ENCODE measurements around the gene FADS3. TPM values are rescaled to one million over a fixed set of nuclear protein-coding genes. Genes with fewer than 3 reads are reported as not detected.

Gene FADS3
- total RNA-seq, 1 experiment from 2014 or later = 67.9 TPM

DNA sequence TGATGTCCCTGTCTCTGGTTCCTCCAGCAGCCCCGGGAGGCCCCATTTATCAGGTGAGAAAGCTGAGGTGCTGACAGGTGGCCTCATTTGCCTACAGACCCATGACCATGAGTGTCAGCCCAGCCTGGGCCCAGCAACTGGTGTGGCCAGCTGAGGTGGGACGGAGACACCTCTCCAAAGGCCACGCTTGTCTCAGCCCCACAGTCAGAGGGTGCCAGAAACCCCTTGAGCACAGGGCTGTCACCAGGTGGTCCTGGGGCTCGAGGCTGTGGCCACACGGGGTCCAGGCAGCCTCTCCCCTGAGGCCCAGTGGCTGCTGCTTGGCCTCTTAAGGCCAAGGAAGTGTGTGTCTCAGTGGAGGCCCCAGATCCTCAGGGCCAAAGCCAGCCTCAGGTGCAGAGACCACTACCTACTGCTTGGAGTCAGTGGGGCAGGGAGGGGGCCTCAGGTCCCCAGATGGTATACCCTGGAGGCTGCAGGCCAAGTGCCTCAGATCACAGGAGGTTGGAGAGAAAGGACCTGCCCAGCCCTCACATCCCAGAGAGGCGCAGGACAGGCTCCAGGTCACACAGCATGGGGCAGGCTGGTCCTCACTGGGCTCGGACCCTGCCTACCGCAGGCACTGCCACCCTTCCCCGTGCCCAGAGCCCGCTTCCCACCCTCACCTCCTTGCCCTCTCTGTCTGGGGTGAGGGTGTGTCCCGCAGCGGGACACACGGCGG, 14.6 kb upstream of the FADS3 start:
- no peaks in the 10 kb centered on the region for H4K20me1 ChIP-seq (ENCODE audit: low read length)
- ChIA-PET POLR2A (ENCODE audit: unreplicated experiment) (no interaction called here), CTCF (no interaction called here)
- no peak overlapping the region for H3K4me3 ChIP-seq (ENCODE audit: low read length)
- BruUV-seq (replicated peaks) = no TSS peak
- H3K9me2 ChIP-seq (replicated peaks; ENCODE audit: low read length) = no peaks in the 10 kb centered on the region
- TF ChIP-seq, protein P1, sequence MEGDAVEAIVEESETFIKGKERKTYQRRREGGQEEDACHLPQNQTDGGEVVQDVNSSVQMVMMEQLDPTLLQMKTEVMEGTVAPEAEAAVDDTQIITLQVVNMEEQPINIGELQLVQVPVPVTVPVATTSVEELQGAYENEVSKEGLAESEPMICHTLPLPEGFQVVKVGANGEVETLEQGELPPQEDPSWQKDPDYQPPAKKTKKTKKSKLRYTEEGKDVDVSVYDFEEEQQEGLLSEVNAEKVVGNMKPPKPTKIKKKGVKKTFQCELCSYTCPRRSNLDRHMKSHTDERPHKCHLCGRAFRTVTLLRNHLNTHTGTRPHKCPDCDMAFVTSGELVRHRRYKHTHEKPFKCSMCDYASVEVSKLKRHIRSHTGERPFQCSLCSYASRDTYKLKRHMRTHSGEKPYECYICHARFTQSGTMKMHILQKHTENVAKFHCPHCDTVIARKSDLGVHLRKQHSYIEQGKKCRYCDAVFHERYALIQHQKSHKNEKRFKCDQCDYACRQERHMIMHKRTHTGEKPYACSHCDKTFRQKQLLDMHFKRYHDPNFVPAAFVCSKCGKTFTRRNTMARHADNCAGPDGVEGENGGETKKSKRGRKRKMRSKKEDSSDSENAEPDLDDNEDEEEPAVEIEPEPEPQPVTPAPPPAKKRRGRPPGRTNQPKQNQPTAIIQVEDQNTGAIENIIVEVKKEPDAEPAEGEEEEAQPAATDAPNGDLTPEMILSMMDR (conservative IDR thresholded peaks at IDR 0.05; ENCODE audit: low read depth, low read length) = no peak
- no peak for TF ChIP-seq EZH2phosphoT487 (IDR thresholded peaks at IDR 0.05; ENCODE audit: borderline replicate concordance, low read length)
- H3K4me1 ChIP-seq (ENCODE audit: insufficient read depth, low read length) = no peaks in the 10 kb centered on the region
- H3K27me3 ChIP-seq (ENCODE audit: low read length) = no peaks in the 10 kb centered on the region
- H3K9ac ChIP-seq (ENCODE audit: low read length) = no peak overlapping the region
- ATAC-seq (no peak), DNase-seq (no peak)
- intact Hi-C loops (cut with micrococcal nuclease) = no loop called here
- no peak overlapping the region for H3K27ac ChIP-seq (ENCODE audit: low read length)
- H3K4me2 ChIP-seq (ENCODE audit: low read length) = no peak overlapping the region
- H3K36me3 ChIP-seq (ENCODE audit: low read depth, low read length) = no peaks in the 10 kb centered on the region
- no peak overlapping the region for H2AFZ ChIP-seq (ENCODE audit: low read length)
- H3K79me2 ChIP-seq (ENCODE audit: low read length) = no peaks in the 10 kb centered on the region
- H3K9me3 ChIP-seq (ENCODE audit: low read length) = no peaks in the 10 kb centered on the region
- H3F3A ChIP-seq (ENCODE audit: low read length, unreplicated experiment) = no peaks in the 10 kb centered on the region

DNA sequence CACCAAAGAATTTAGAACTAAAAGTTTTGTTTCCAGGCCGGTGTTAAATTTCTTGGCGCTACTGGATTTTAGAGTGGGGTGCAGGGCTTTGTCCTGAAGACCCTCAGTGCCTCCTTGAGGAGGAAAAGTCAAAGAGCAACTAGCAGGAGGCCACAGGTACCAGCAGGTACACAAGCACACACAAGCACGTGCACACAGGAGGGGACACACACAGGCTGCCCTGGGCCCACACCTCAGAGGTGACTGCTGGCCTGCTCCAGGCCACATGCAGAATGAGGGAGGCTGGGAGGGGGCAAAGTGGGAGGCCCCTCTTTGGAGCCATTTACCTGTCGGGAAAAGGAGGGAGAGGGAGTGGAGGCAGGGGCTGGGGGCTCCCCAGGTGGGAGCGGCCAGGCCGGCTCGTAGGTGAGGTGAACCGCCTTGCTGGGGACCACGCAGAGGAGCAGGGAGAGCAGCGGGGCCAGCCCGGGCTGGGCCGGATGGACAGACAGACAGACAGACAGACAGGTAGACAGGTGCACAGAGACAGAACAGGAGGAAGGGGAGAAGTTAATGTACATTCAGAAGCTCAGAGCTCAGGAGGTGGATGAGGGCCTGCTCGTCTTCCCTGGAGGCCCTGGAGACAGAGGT, 13.8 kb upstream of the FADS3 start:
- POLR2A ChIA-PET (ENCODE audit: unreplicated experiment) = no interaction called here
- Histone ChIP-seq H3K4me3 (ENCODE audit: low read length) (no peak overlapping the region), H3K27ac (ENCODE audit: low read length) (no peak overlapping the region), H3K4me2 (ENCODE audit: low read length) (no peak overlapping the region), H3K9ac (ENCODE audit: low read length) (no peak overlapping the region), H3K79me2 (ENCODE audit: low read length) (no peaks in the 10 kb centered on the region), H3K9me2 (replicated peaks; ENCODE audit: low read length) (no peaks in the 10 kb centered on the region), H4K20me1 (ENCODE audit: low read length) (no peaks in the 10 kb centered on the region), H3K36me3 (ENCODE audit: low read depth, low read length) (no peaks in the 10 kb centered on the region), H3F3A (ENCODE audit: low read length, unreplicated experiment) (no peaks in the 10 kb centered on the region), H3K9me3 (ENCODE audit: low read length) (no peaks in the 10 kb centered on the region), H3K4me1 (ENCODE audit: insufficient read depth, low read length) (no peaks in the 10 kb centered on the region), H3K27me3 (ENCODE audit: low read length) (no peaks in the 10 kb centered on the region), H2AFZ (ENCODE audit: low read length) (no peak overlapping the region)
- ATAC-seq = no peak
- no TSS peak for BruUV-seq (replicated peaks)
- CTCF ChIA-PET = interaction anchor here (1.5 kb wide), 1 partner anchor 177 kb away, joined by 4 read pairs; no protein-coding TSS in a partner anchor
- TF ChIP-seq EZH2phosphoT487 (IDR thresholded peaks at IDR 0.05; ENCODE audit: borderline replicate concordance, low read length) (no peak), EZH2 (IDR thresholded peaks at IDR 0.05; ENCODE audit: low read length, unreplicated experiment) (no peak)
- TF ChIP-seq, protein P1 (conservative IDR thresholded peaks at IDR 0.05; ENCODE audit: low read depth, low read length) = no peak
- no peak for DNase-seq
- intact Hi-C loops (cut with micrococcal nuclease) = no loop called here

GRCh38 chr11:61904539-61905048, 13.2 kb upstream of the FADS3 start:
- no peak for TF ChIP-seq EZH2 (IDR thresholded peaks at IDR 0.05; ENCODE audit: low read length, unreplicated experiment)
- TF ChIP-seq, protein P1 (conservative IDR thresholded peaks at IDR 0.05; ENCODE audit: low read depth, low read length) = no peak
- no peak for TF ChIP-seq EZH2phosphoT487 (IDR thresholded peaks at IDR 0.05; ENCODE audit: borderline replicate concordance, low read length)
- Histone ChIP-seq H3K4me3 (ENCODE audit: low read length) (no peak overlapping the region), H3F3A (ENCODE audit: low read length, unreplicated experiment) (no peaks in the 10 kb centered on the region), H3K4me1 (ENCODE audit: insufficient read depth, low read length) (no peaks in the 10 kb centered on the region), H3K9ac (ENCODE audit: low read length) (no peak overlapping the region), H3K27ac (ENCODE audit: low read length) (no peak overlapping the region), H3K27me3 (ENCODE audit: low read length) (no peaks in the 10 kb centered on the region), H3K79me2 (ENCODE audit: low read length) (no peaks in the 10 kb centered on the region), H3K9me3 (ENCODE audit: low read length) (no peaks in the 10 kb centered on the region), H3K36me3 (ENCODE audit: low read depth, low read length) (no peaks in the 10 kb centered on the region), H4K20me1 (ENCODE audit: low read length) (no peaks in the 10 kb centered on the region), H2AFZ (ENCODE audit: low read length) (no peak overlapping the region), H3K9me2 (replicated peaks; ENCODE audit: low read length) (no peaks in the 10 kb centered on the region), H3K4me2 (ENCODE audit: low read length) (no peak overlapping the region)
- ChIA-PET POLR2A (ENCODE audit: unreplicated experiment) (no interaction called here), CTCF (interaction anchor here (1.5 kb wide), 1 partner anchor 177 kb away, joined by 4 read pairs; no protein-coding TSS in a partner anchor)
- intact Hi-C loops (cut with micrococcal nuclease) = no loop called here
- DNase-seq (no peak), ATAC-seq (no peak)
- no TSS peak for BruUV-seq (replicated peaks)
